WTC11 (cell line): ENCODE data around the gene FXYD7. TPM values are rescaled to one million over a fixed set of nuclear protein-coding genes. Genes with fewer than 3 reads are reported as not detected.

Experiments
- ATAC-seq: fragments of 200-7000 bp; cut with Tn5 transposase; 2 replicates; pipeline ENCODE4 v1.10.0; 2021; ENCODE audit warnings: mild to moderate bottlenecking, moderate library complexity
- CTCF ChIA-PET: fragments of 300-600 bp; sonication (Branson Sonifier 250); formaldehyde crosslinking; loops from one replicate; lab custom pipeline; 2021; ENCODE audit warnings: antibody characterized with exemption; lab: Charles Lee
- POLR2A ChIA-PET: fragments of 350-600 bp; sonication (Branson Sonifier 250); formaldehyde crosslinking; loops from one replicate; lab custom pipeline; 2021; ENCODE audit warnings: antibody characterized with exemption; lab: Charles Lee
- DNase-seq: peaks from one replicate; pipeline ENCODE4 v3.0.0; 2021; ENCODE audit warnings: low spot score
- H3K27ac Mint-ChIP-seq: 2 replicates; pipeline ENCODE4 v1.8.0; 2021; ENCODE audit warnings: mixed read lengths
- H3K27me3 Mint-ChIP-seq: 2 replicates; pipeline ENCODE4 v1.8.0; 2021; ENCODE audit warnings: low read depth, mild to moderate bottlenecking, moderate library complexity, mixed read lengths
- H3K36me3 Mint-ChIP-seq: 2 replicates; pipeline ENCODE4 v1.8.0; 2021; ENCODE audit warnings: mixed read lengths
- H3K4me1 Mint-ChIP-seq: 2 replicates; pipeline ENCODE4 v1.8.0; 2022; ENCODE audit warnings: mixed read lengths
- H3K4me3 Mint-ChIP-seq: 2 replicates; pipeline ENCODE4 v1.8.0; 2021; ENCODE audit warnings: mild to moderate bottlenecking, moderate library complexity, mixed read lengths
- H3K9me3 Mint-ChIP-seq: 2 replicates; pipeline ENCODE4 v1.8.0; 2021; ENCODE audit warnings: mixed read lengths
- ATF3 ChIP-seq: sonication (generic); formaldehyde crosslinking; conservative IDR thresholded peaks from 2 replicates; pipeline ENCODE4 v1.8.1; 2022; ENCODE audit warnings: mild to moderate bottlenecking, missing genetic modification reagents
- CBFB ChIP-seq: sonication (generic); formaldehyde crosslinking; IDR thresholded peaks from 2 replicates; pipeline ENCODE4 v1.8.1; 2022; ENCODE audit warnings: mild to moderate bottlenecking, low read depth, missing genetic modification reagents
- CREB1 ChIP-seq: sonication (generic); formaldehyde crosslinking; IDR thresholded peaks from 2 replicates; pipeline ENCODE4 v1.8.0; 2023; ENCODE audit warnings: mild to moderate bottlenecking, missing genetic modification reagents
- CREM ChIP-seq: sonication (generic); formaldehyde crosslinking; IDR thresholded peaks from 2 replicates; pipeline ENCODE4 v1.8.1; 2022; ENCODE audit warnings: mild to moderate bottlenecking, missing genetic modification reagents, moderate library complexity
- E2F5 ChIP-seq: sonication (generic); formaldehyde crosslinking; IDR thresholded peaks from 2 replicates; pipeline ENCODE4 v1.8.1; 2022; ENCODE audit warnings: mild to moderate bottlenecking, moderate library complexity, missing genetic modification reagents
- EMX1 ChIP-seq: fragments of 250-450 bp; sonication (Bioruptor Pico); IDR thresholded peaks from 2 replicates; pipeline ENCODE4 v1.8.0; 2021; ENCODE audit warnings: mild to moderate bottlenecking
- GABPB1 ChIP-seq: sonication (generic); formaldehyde crosslinking; IDR thresholded peaks from 2 replicates; pipeline ENCODE4 v1.8.1; 2023; ENCODE audit warnings: mild to moderate bottlenecking, missing genetic modification reagents
- JUN ChIP-seq: sonication (generic); formaldehyde crosslinking; IDR thresholded peaks from 2 replicates; pipeline ENCODE4 v1.8.0; 2023; ENCODE audit warnings: mild to moderate bottlenecking, missing genetic modification reagents
- KAT7 ChIP-seq: sonication (generic); formaldehyde crosslinking; IDR thresholded peaks from 2 replicates; pipeline ENCODE4 v1.8.1; 2023; ENCODE audit warnings: missing genetic modification reagents, mild to moderate bottlenecking, borderline replicate concordance
- MXD4 ChIP-seq: fragments of 250-450 bp; sonication (Bioruptor Pico); IDR thresholded peaks from 2 replicates; pipeline ENCODE4 v1.8.0; 2021; ENCODE audit warnings: mild to moderate bottlenecking, moderate library complexity, borderline replicate concordance
- NR2C2 ChIP-seq: sonication (generic); formaldehyde crosslinking; IDR thresholded peaks from 2 replicates; pipeline ENCODE4 v1.8.0; 2022; ENCODE audit warnings: mild to moderate bottlenecking, missing genetic modification reagents
- NR3C1 ChIP-seq: sonication (generic); formaldehyde crosslinking; conservative IDR thresholded peaks from 2 replicates; pipeline ENCODE4 v1.8.1; 2023; ENCODE audit warnings: low read depth, mild to moderate bottlenecking, missing genetic modification reagents
- SMAD3 ChIP-seq: sonication (generic); formaldehyde crosslinking; IDR thresholded peaks from 2 replicates; pipeline ENCODE4 v1.8.0; 2022; ENCODE audit warnings: missing genetic modification reagents, mild to moderate bottlenecking, borderline replicate concordance
- SOX15 ChIP-seq: fragments of 250-450 bp; sonication (Bioruptor Pico); IDR thresholded peaks from 2 replicates; pipeline ENCODE4 v1.9.0; 2021; ENCODE audit warnings: mild to moderate bottlenecking
- USF2 ChIP-seq: sonication (generic); formaldehyde crosslinking; IDR thresholded peaks from 2 replicates; pipeline ENCODE4 v1.8.1; 2023; ENCODE audit warnings: mild to moderate bottlenecking, missing genetic modification reagents, moderate library complexity
- ZMAT4 ChIP-seq: fragments of 250-450 bp; sonication (Bioruptor Pico); IDR thresholded peaks from 2 replicates; pipeline ENCODE4 v1.9.0; 2021; ENCODE audit warnings: mild to moderate bottlenecking
- ZNF121 ChIP-seq: sonication (generic); formaldehyde crosslinking; IDR thresholded peaks from 2 replicates; pipeline ENCODE4 v1.8.0; 2023; ENCODE audit warnings: missing genetic modification reagents
- ZNF396 ChIP-seq: fragments of 250-450 bp; sonication (Bioruptor Pico); IDR thresholded peaks from 2 replicates; pipeline ENCODE4 v1.8.0; 2021; ENCODE audit warnings: mild to moderate bottlenecking, moderate library complexity, borderline replicate concordance
- ZNF425 ChIP-seq: fragments of 250-450 bp; sonication (Bioruptor Pico); conservative IDR thresholded peaks from 2 replicates; pipeline ENCODE4 v1.9.0; 2021; ENCODE audit warnings: mild to moderate bottlenecking
- total RNA-seq: library from RNA; stranded (reverse); gene quantifications from 3 replicates; pipeline ENCODE4 v1.2.3, GENCODE V29; 2021

FXYD7 gene
- total RNA-seq, 1 experiment from 2014 or later: 16.7 TPM

GRCh38 chr19:35105411-35106290, 37.4 kb upstream of the FXYD7 start:
- Mint-ChIP-seq H3K4me3 (no peak overlapping the region), H3K4me1 (peaks cover 7% of the 10 kb centered on the region), H3K27me3 (no peaks in the 10 kb centered on the region), H3K36me3 (0 out of 2 replicates have a peak, but pooled peaks cover 3% of the 10 kb centered on the region), H3K27ac (no peak overlapping the region), H3K9me3 (peaks cover 8% of the 10 kb centered on the region; the same call in 1 of the 2 replicates)
- ChIA-PET POLR2A (no interaction called here), CTCF (interaction anchor here (0.7 kb wide), 1 partner anchor 9 kb away, joined by 3 read pairs; no protein-coding TSS in a partner anchor)
- TF ChIP-seq E2F5 (CRISPR knock-in tag) (no peak), ZMAT4 (CRISPR knock-in tag) (no peak), NR2C2 (CRISPR knock-in tag) (no peak), ZNF121 (CRISPR knock-in tag) (no peak), CREB1 (CRISPR knock-in tag) (no peak), KAT7 (CRISPR knock-in tag) (no peak), GABPB1 (CRISPR knock-in tag) (no peak), EMX1 (CRISPR knock-in tag) (no peak), ZNF425 (CRISPR knock-in tag) (no peak), JUN (CRISPR knock-in tag) (no peak), MXD4 (CRISPR knock-in tag) (no peak), NR3C1 (no peak)
- ATAC-seq (no peak), DNase-seq (no peak)

- Mint-ChIP-seq H3K4me3 (no peak overlapping the region), H3K36me3 (0 out of 2 replicates have a peak, but pooled peaks cover 3% of the 10 kb centered on the region), H3K27me3 (no peaks in the 10 kb centered on the region), H3K27ac (no peak overlapping the region), H3K9me3 (peaks cover 8% of the 10 kb centered on the region; the same call in 1 of the 2 replicates), H3K4me1 (peaks cover 8% of the 10 kb centered on the region)
- ChIA-PET CTCF (interaction anchor here (0.7 kb wide), 1 partner anchor 9 kb away, joined by 3 read pairs; no protein-coding TSS in a partner anchor), POLR2A (no interaction called here)
- TF ChIP-seq ZNF396: no peak
- no peak for TF ChIP-seq USF2
- TF ChIP-seq CBFB: no peak
- no peak for TF ChIP-seq SMAD3 (CRISPR knock-in tag)
- no peak for TF ChIP-seq ATF3 (CRISPR knock-in tag)
- TF ChIP-seq CREM: no peak
- no peak for TF ChIP-seq SOX15
- ATAC-seq (no peak), DNase-seq (no peak)
These were observed 36.8 kb upstream of the FXYD7 start for GRCh38 chr19:35106291-35106583.
